Activated naive CD8-positive, alpha-beta T cell treated with anti-CD3 and anti-CD28 coated beads for 36 hours (primary cell): ENCODE data around the gene DCTD. TPM values are rescaled to one million over a fixed set of nuclear protein-coding genes. Genes with fewer than 3 reads are reported as not detected.

Experiments used
- DNase-seq: peaks from one replicate; pipeline ENCODE4 v3.0.0; 2021
- H3K27ac Mint-ChIP-seq: one replicate; pipeline ENCODE4 v1.8.0; 2022; ENCODE audit warnings: mild to moderate bottlenecking, moderate library complexity, mixed read lengths
- H3K27me3 Mint-ChIP-seq: one replicate; pipeline ENCODE4 v1.8.0; 2022; ENCODE audit warnings: mild to moderate bottlenecking, mixed read lengths
- H3K36me3 Mint-ChIP-seq: one replicate; pipeline ENCODE4 v1.8.0; 2021; ENCODE audit warnings: mild to moderate bottlenecking, mixed read lengths
- H3K4me1 Mint-ChIP-seq: one replicate; pipeline ENCODE4 v1.8.0; 2021; ENCODE audit warnings: mixed read lengths
- H3K4me3 Mint-ChIP-seq: one replicate; pipeline ENCODE4 v1.8.0; 2022; ENCODE audit warnings: mild to moderate bottlenecking, moderate library complexity, mixed read lengths
- H3K9me3 Mint-ChIP-seq: one replicate; pipeline ENCODE4 v1.8.0; 2022; ENCODE audit warnings: mixed read lengths
- total RNA-seq, 2 experiments: library from RNA; stranded (reverse); gene quantifications; one replicate each; pipeline ENCODE4 v1.2.3, GENCODE V29; 2021

Gene DCTD
- total RNA-seq: 100 to 1,000 TPM; 160 to 167 TPM

GRCh38 chr4:182917182-182918043, at the start of gene DCTD:
Gene DCTD (minus strand): TSS chr4:182917386. CDS start chr4:182915568, 1,818 bp downstream.
- H3K36me3 Mint-ChIP-seq: peaks cover 26% of the 10 kb centered on the region
- H3K27me3 Mint-ChIP-seq: no peaks in the 10 kb centered on the region
- peaks cover 41% of the 10 kb centered on the region for H3K4me1 Mint-ChIP-seq
- peak; percentile 86 for DNase-seq
- peak within 1 kb of the TSS; percentile 93 for H3K27ac Mint-ChIP-seq
- H3K9me3 Mint-ChIP-seq: no peaks in the 10 kb centered on the region
- H3K4me3 Mint-ChIP-seq: peak within 1 kb of the TSS; percentile 88

DNA sequence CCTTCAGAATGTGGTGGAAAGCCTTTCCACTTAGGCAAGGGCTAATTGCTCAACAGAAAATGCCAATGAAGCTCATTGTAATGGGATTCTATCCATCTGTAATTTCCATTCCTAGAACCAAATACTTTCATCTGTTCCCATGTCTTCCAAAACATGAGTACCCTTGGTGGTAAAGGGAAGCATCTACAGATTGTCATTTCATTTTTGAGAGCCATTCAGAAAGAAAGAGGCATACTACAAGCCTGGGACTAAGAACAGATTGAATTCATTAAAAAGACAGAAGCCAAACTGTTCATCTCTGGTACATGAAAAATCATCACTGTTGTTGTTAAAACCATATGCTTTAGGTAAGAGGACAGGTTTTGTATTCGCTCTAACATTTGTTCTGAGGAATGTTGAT, 43.6 kb upstream of the DCTD start:
- peaks cover 24% of the 10 kb centered on the region for H3K27me3 Mint-ChIP-seq
- no peak overlapping the region for H3K27ac Mint-ChIP-seq
- H3K4me1 Mint-ChIP-seq: no peaks in the 10 kb centered on the region
- H3K9me3 Mint-ChIP-seq: peaks cover 7% of the 10 kb centered on the region
- DNase-seq: no peak
- H3K4me3 Mint-ChIP-seq: no peak overlapping the region
- H3K36me3 Mint-ChIP-seq: no peaks in the 10 kb centered on the region

DNA sequence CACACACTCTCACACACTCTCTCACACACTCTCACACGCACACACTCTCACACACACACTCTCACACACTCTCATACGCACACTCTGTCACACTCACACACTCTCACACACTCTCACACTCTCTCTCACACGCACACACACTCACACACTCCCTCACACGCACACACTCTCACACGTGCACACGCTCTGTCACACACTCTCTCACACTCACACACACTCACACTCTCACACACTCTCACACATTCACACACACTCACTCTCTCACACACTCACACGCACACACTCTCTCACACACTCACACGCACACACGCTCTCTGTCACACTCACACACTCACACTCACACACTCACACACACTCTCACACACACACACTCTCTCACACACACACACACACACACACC, 43.0 kb upstream of the DCTD start:
- Mint-ChIP-seq H3K27me3 (peaks cover 19% of the 10 kb centered on the region), H3K9me3 (peaks cover 7% of the 10 kb centered on the region), H3K36me3 (no peaks in the 10 kb centered on the region), H3K4me1 (no peaks in the 10 kb centered on the region), H3K4me3 (no peak overlapping the region), H3K27ac (no peak overlapping the region)
- no peak for DNase-seq

DNA sequence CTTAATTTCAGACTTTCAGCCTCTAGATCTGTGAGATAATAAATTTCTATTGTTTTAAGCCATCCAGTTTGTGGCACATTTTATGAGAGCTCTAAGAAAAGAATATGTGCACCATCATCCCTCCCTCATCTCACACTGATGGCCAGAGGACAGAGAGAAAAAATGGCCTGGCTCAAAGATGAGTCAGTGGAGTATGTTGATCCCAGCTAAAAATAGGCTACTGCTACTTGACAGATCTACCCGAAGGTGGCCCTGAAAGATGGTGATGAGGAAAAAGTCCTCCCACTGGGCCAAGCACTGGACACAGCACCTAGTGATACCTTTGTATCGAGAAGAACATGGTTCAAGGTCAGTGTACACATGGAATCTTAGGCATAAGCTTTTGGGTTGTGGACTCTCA, 38.2 kb upstream of the DCTD start:
- peaks cover 3% of the 10 kb centered on the region for H3K27me3 Mint-ChIP-seq
- H3K4me3 Mint-ChIP-seq: no peak overlapping the region

DNA sequence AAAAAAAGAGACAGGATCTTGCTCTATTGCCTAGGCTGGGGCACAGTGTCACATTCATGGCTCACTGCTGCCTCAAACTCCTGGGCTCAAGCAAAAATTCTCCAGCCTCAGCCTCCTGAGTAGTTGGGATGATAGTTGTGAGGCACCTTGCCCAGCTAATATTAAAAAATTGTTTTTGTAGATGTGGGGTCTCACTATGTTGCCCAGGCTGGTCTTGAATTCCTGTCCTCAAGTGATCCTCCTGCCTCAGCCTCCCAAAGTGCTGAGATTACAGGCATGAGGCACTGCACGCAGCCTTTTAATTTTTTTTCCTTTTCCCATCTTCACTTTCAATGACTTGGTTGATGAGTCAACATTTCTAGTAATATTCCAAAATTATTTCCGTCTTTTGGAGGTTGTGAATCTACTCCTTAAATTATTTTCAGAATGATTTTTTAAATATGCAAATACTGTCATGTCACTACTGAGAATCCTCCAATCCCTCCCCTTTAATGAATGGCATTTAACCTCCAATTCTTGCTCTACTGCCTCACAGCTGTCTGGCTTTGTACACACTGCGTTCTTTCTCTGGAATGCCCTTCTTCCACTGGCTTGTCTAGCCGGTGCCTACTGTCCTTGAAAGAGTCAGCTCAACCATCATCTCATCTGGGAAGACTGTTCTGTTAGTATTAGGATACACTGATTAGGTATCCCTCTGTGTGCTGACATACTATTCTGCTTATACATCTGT, 27.5 kb upstream of the DCTD start:
- Mint-ChIP-seq H3K27ac (no peak overlapping the region), H3K36me3 (no peaks in the 10 kb centered on the region)
- no peak for DNase-seq

More for the DNA sequence above, 38.2 kb upstream of the DCTD start:
- Mint-ChIP-seq H3K4me1 (no peaks in the 10 kb centered on the region), H3K27ac (no peak overlapping the region), H3K36me3 (no peaks in the 10 kb centered on the region), H3K9me3 (peaks cover 5% of the 10 kb centered on the region)
- DNase-seq: no peak

GRCh38 chr4:182939680-182940079, 22.5 kb upstream of the DCTD start:
- H3K27me3 Mint-ChIP-seq: peaks cover 31% of the 10 kb centered on the region
- H3K36me3 Mint-ChIP-seq: no peaks in the 10 kb centered on the region
- no peak for DNase-seq
- no peak overlapping the region for H3K27ac Mint-ChIP-seq
- no peak overlapping the region for H3K4me3 Mint-ChIP-seq
- H3K9me3 Mint-ChIP-seq: no peaks in the 10 kb centered on the region
- H3K4me1 Mint-ChIP-seq: peaks cover 5% of the 10 kb centered on the region

More for the DNA sequence above, 27.5 kb upstream of the DCTD start:
- Mint-ChIP-seq H3K4me1 (no peaks in the 10 kb centered on the region), H3K27me3 (peaks cover 29% of the 10 kb centered on the region), H3K4me3 (no peak overlapping the region), H3K9me3 (no peaks in the 10 kb centered on the region)

- Mint-ChIP-seq H3K4me1 (peaks cover 5% of the 10 kb centered on the region), H3K27ac (no peak overlapping the region), H3K9me3 (no peaks in the 10 kb centered on the region), H3K36me3 (no peaks in the 10 kb centered on the region), H3K27me3 (peaks cover 33% of the 10 kb centered on the region), H3K4me3 (no peak overlapping the region)
- peak; percentile 71 for DNase-seq
Observed at GRCh38 chr4:182938205-182938645, 21.0 kb upstream of the DCTD start.

DNA sequence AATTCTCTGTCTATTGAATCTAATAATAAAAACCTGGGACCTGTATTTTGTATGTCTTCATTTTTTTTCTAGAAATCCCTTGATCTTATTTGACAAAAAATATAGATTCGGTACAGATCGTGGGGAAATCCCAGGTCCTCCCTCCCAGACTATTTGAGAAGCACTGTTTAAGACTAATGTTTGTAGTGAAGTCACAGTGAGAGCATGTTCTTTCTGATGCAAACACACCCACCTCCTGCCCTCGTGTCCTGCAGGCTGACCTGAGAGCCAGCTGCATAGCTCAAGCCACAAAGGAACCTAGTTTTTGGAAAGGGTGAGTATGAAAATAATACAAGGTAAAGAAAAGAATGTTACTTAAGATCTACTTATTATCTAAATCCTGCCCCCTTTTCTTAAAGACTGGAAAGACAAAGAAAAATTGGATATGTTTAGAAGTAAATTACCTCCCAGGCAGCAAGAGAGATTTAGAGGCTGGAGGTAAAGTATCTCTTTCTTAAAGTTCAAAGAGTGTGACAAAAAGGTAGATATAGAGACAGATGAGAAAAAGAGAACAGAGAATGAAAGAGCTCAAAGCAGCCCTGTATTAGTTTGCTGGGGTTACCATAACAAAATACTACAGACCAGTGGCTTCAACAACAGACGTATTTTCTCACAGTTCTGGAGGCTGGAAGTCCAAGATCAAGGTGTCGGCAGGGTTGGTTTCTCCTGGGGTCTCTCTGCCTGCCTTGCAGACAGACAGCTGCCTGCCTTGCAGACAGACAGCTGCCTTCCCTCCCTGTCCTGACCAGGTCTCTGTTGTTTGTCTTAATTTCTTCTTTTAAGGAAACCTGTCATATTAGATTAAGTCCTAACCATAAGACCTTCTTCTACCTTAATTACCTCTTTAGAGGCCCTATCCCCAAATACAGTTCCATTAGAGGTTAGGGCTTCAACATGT, 20.4 kb upstream of the DCTD start:
- H3K36me3 Mint-ChIP-seq: no peaks in the 10 kb centered on the region

DNA sequence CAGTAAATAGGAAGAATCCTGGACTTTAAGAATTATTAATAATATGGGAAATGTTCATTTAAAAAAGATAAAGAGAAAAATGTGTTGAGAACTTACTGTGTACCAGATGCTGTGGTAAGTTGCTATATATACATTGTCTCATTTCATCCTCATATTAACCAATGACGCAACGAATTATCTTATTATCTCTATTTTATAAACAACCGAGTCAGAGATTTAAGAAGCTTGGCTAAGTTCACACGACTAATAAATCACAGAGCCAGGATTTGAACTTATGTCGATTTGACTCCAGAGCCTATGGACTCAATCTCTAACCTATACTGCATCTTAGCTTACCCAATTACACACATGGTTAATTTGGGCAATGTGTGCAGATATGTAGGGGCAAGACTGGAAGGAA, 15.5 kb upstream of the DCTD start:
- Mint-ChIP-seq H3K27ac (no peak overlapping the region), H3K4me3 (no peak overlapping the region), H3K27me3 (peaks cover 18% of the 10 kb centered on the region), H3K4me1 (no peaks in the 10 kb centered on the region), H3K36me3 (no peaks in the 10 kb centered on the region), H3K9me3 (no peaks in the 10 kb centered on the region)
- DNase-seq: no peak

More for the DNA sequence above, 20.4 kb upstream of the DCTD start:
- Mint-ChIP-seq H3K9me3 (no peaks in the 10 kb centered on the region), H3K4me1 (peaks cover 5% of the 10 kb centered on the region), H3K27ac (no peak overlapping the region), H3K4me3 (no peak overlapping the region), H3K27me3 (peaks cover 30% of the 10 kb centered on the region)
- DNase-seq: no peak

DNA sequence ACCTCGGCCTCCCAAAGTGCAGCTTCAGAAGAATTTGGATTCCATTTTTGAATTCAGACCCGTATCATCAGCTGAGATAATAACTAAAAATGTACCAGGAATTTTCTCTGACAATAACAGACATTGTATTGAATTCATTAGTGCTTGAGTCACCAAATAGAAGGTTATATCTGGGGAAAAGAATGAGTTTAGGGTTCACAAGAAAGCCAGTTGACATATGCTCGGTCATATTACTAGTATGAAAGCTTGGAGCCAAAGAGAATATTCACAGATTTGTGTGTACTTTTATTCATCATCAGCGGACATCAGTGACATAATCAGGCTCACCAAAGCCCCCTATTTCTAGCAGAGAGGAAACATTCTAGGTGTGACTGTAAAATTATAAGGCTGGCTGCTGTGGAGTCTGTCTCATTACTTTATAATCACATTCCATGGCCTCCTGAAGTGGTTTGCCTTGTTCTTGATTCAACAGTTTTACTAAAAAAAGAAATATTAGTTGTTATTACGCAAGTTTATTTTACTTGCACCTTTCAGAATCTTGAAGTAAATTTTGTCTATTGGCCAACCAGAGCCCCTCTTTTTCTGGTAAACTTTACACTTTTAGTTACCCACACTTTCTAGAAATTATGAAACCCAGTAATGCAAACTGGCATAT, 14.6 kb upstream of the DCTD start:
- Mint-ChIP-seq H3K27ac (no peak overlapping the region), H3K4me1 (no peaks in the 10 kb centered on the region), H3K36me3 (no peaks in the 10 kb centered on the region), H3K27me3 (peaks cover 17% of the 10 kb centered on the region), H3K9me3 (no peaks in the 10 kb centered on the region), H3K4me3 (no peak overlapping the region)
- no peak for DNase-seq

GRCh38 chr4:182930889-182931288, 13.7 kb upstream of the DCTD start:
- Mint-ChIP-seq H3K9me3 (no peaks in the 10 kb centered on the region), H3K27me3 (peaks cover 14% of the 10 kb centered on the region), H3K4me3 (no peak overlapping the region), H3K4me1 (no peaks in the 10 kb centered on the region), H3K27ac (no peak overlapping the region), H3K36me3 (no peaks in the 10 kb centered on the region)
- no peak for DNase-seq

- no peak for DNase-seq
- H3K4me1 Mint-ChIP-seq: peaks cover 4% of the 10 kb centered on the region
- H3K36me3 Mint-ChIP-seq: no peaks in the 10 kb centered on the region
- H3K27ac Mint-ChIP-seq: no peak overlapping the region
- peaks cover 15% of the 10 kb centered on the region for H3K27me3 Mint-ChIP-seq
- no peak overlapping the region for H3K4me3 Mint-ChIP-seq
- no peaks in the 10 kb centered on the region for H3K9me3 Mint-ChIP-seq
Observed at GRCh38 chr4:182929296-182929695, 12.1 kb upstream of the DCTD start.

DNA sequence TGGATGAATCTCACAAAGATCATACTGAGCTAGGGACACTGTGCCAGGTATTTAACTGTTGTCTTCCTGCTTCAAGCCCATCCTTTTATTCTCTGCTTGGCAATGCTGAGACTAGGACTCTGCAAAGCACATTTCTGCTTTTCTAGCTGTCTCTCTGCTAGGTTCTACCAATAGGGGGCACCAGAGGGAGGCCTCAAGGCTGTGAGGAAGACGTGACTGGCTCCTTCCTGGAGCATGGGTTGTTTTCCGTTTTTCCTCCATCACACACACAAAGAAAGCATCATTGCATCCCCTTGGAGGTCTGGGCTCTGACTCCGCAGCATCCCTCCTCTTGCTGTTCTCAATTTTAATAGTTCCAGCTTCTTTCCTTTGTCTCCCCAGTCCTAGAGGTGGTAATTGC, 10.9 kb upstream of the DCTD start:
- Mint-ChIP-seq H3K36me3 (no peaks in the 10 kb centered on the region), H3K27me3 (peaks cover 5% of the 10 kb centered on the region), H3K4me3 (no peak overlapping the region), H3K9me3 (no peaks in the 10 kb centered on the region), H3K4me1 (peaks cover 4% of the 10 kb centered on the region), H3K27ac (no peak overlapping the region)
- DNase-seq: no peak

- Mint-ChIP-seq H3K9me3 (no peaks in the 10 kb centered on the region), H3K36me3 (no peaks in the 10 kb centered on the region), H3K4me1 (peaks cover 4% of the 10 kb centered on the region), H3K27me3 (peaks cover 5% of the 10 kb centered on the region), H3K4me3 (no peak overlapping the region), H3K27ac (no peak overlapping the region)
- no peak for DNase-seq
Observed at GRCh38 chr4:182927505-182927904, 10.3 kb upstream of the DCTD start.
